ENCODE results near the gene IREB2. TPM values are rescaled to one million over a fixed set of nuclear protein-coding genes. Genes with fewer than 3 reads are reported as not detected.

Gene IREB2
- total RNA-seq, 1 donor from 2014 or later = 69.2 TPM

- no peak overlapping the region for H3K4me2 ChIP-seq (ENCODE audit: low read length)
- Mint-ChIP-seq H3K27me3 (ENCODE audit: low read depth, unreplicated experiment) (no peaks in the 10 kb centered on the region), H3K36me3 (ENCODE audit: low read depth, unreplicated experiment) (no peaks in the 10 kb centered on the region), H3K27ac (ENCODE audit: unreplicated experiment) (no peak overlapping the region), H3K4me3 (ENCODE audit: unreplicated experiment) (no peak overlapping the region), H3K9me3 (ENCODE audit: unreplicated experiment) (no peaks in the 10 kb centered on the region), H3K4me1 (ENCODE audit: low read depth, unreplicated experiment) (peaks cover 29% of the 10 kb centered on the region)
- no peak overlapping the region for H3K9ac ChIP-seq (ENCODE audit: low read length)
- no peaks in the 10 kb centered on the region for H3K27me3 ChIP-seq (ENCODE audit: insufficient read depth, low read length)
- H3K27ac ChIP-seq (ENCODE audit: low read depth, low read length) = no peak overlapping the region
- H3K79me2 ChIP-seq (ENCODE audit: insufficient read depth, low read length) = peaks cover 100% of the 10 kb centered on the region
- FAIRE-seq = no peak
- TF ChIP-seq CTCF (IDR thresholded peaks at IDR 0.05; ENCODE audit: insufficient read depth, low read depth, low read length) = no peak
- no peak for TF ChIP-seq EZH2 (IDR thresholded peaks at IDR 0.05; ENCODE audit: insufficient read depth, low read length)
- H3K4me1 ChIP-seq (ENCODE audit: insufficient read depth, low read length) = peaks cover 4% of the 10 kb centered on the region
- no peaks in the 10 kb centered on the region for H3K36me3 ChIP-seq (ENCODE audit: insufficient read depth, low read length)
- H2AFZ ChIP-seq (ENCODE audit: low read depth, low read length) = no peak overlapping the region
- no peak overlapping the region for H3K4me3 ChIP-seq (ENCODE audit: insufficient read depth, low read depth, low read length)
- H4K20me1 ChIP-seq (ENCODE audit: insufficient read depth, low read length) = peaks cover 99% of the 10 kb centered on the region
- no peak for DNase-seq (ENCODE audit: low read depth)
- H3K9me3 ChIP-seq (ENCODE audit: insufficient read depth, low read depth, low read length) = no peaks in the 10 kb centered on the region
Measured at GRCh38 chr15:78456426-78456825, 18.4 kb downstream of the IREB2 start.

- DNase-seq (ENCODE audit: low read depth) (peak; percentile 60), FAIRE-seq (no peak)
- peaks cover 96% of the 10 kb centered on the region for H4K20me1 ChIP-seq (ENCODE audit: insufficient read depth, low read length)
- no peaks in the 10 kb centered on the region for H3K36me3 Mint-ChIP-seq (ENCODE audit: low read depth, unreplicated experiment)
- TF ChIP-seq EZH2 (IDR thresholded peaks at IDR 0.05; ENCODE audit: insufficient read depth, low read length) = no peak
- TF ChIP-seq CTCF (IDR thresholded peaks at IDR 0.05; ENCODE audit: insufficient read depth, low read depth, low read length) = no peak
- no peak overlapping the region for H2AFZ ChIP-seq (ENCODE audit: low read depth, low read length)
- no peaks in the 10 kb centered on the region for H3K9me3 Mint-ChIP-seq (ENCODE audit: unreplicated experiment)
- H3K4me3 ChIP-seq (ENCODE audit: insufficient read depth, low read depth, low read length) = no peak overlapping the region
- H3K36me3 ChIP-seq (ENCODE audit: insufficient read depth, low read length) = no peaks in the 10 kb centered on the region
- no peak overlapping the region for H3K27ac Mint-ChIP-seq (ENCODE audit: unreplicated experiment)
- no peak overlapping the region for H3K4me3 Mint-ChIP-seq (ENCODE audit: unreplicated experiment)
- peaks cover 4% of the 10 kb centered on the region for H3K4me1 ChIP-seq (ENCODE audit: insufficient read depth, low read length)
- no peak overlapping the region for H3K9ac ChIP-seq (ENCODE audit: low read length)
- no peaks in the 10 kb centered on the region for H3K27me3 ChIP-seq (ENCODE audit: insufficient read depth, low read length)
- no peaks in the 10 kb centered on the region for H3K9me3 ChIP-seq (ENCODE audit: insufficient read depth, low read depth, low read length)
- H3K27ac ChIP-seq (ENCODE audit: low read depth, low read length) = no peak overlapping the region
- H3K4me1 Mint-ChIP-seq (ENCODE audit: low read depth, unreplicated experiment) = peaks cover 32% of the 10 kb centered on the region
- peaks cover 100% of the 10 kb centered on the region for H3K79me2 ChIP-seq (ENCODE audit: insufficient read depth, low read length)
- peak overlapping the region; percentile 21 for H3K4me2 ChIP-seq (ENCODE audit: low read length)
- H3K27me3 Mint-ChIP-seq (ENCODE audit: low read depth, unreplicated experiment) = no peaks in the 10 kb centered on the region
Measured at GRCh38 chr15:78457101-78457500, 19.1 kb downstream of the IREB2 start.

- no peaks in the 10 kb centered on the region for H3K27me3 ChIP-seq (ENCODE audit: insufficient read depth, low read length)
- no peak overlapping the region for H3K9ac ChIP-seq (ENCODE audit: low read length)
- no peaks in the 10 kb centered on the region for H3K36me3 Mint-ChIP-seq (ENCODE audit: low read depth, unreplicated experiment)
- H3K4me1 ChIP-seq (ENCODE audit: insufficient read depth, low read length) = peaks cover 4% of the 10 kb centered on the region
- no peak overlapping the region for H3K27ac ChIP-seq (ENCODE audit: low read depth, low read length)
- TF ChIP-seq EZH2 (IDR thresholded peaks at IDR 0.05; ENCODE audit: insufficient read depth, low read length) (no peak), CTCF (IDR thresholded peaks at IDR 0.05; ENCODE audit: insufficient read depth, low read depth, low read length) (no peak)
- H3K4me3 Mint-ChIP-seq (ENCODE audit: unreplicated experiment) = no peak overlapping the region
- peaks cover 89% of the 10 kb centered on the region for H3K79me2 ChIP-seq (ENCODE audit: insufficient read depth, low read length)
- H2AFZ ChIP-seq (ENCODE audit: low read depth, low read length) = no peak overlapping the region
- no peak overlapping the region for H3K4me3 ChIP-seq (ENCODE audit: insufficient read depth, low read depth, low read length)
- H4K20me1 ChIP-seq (ENCODE audit: insufficient read depth, low read length) = peaks cover 81% of the 10 kb centered on the region
- peaks cover 20% of the 10 kb centered on the region for H3K36me3 ChIP-seq (ENCODE audit: insufficient read depth, low read length)
- H3K4me1 Mint-ChIP-seq (ENCODE audit: low read depth, unreplicated experiment) = peaks cover 23% of the 10 kb centered on the region
- FAIRE-seq (no peak), DNase-seq (ENCODE audit: low read depth) (no peak)
- no peaks in the 10 kb centered on the region for H3K9me3 Mint-ChIP-seq (ENCODE audit: unreplicated experiment)
- H3K9me3 ChIP-seq (ENCODE audit: insufficient read depth, low read depth, low read length) = no peaks in the 10 kb centered on the region
- H3K27me3 Mint-ChIP-seq (ENCODE audit: low read depth, unreplicated experiment) = no peaks in the 10 kb centered on the region
- no peak overlapping the region for H3K4me2 ChIP-seq (ENCODE audit: low read length)
- no peak overlapping the region for H3K27ac Mint-ChIP-seq (ENCODE audit: unreplicated experiment)
Measured at GRCh38 chr15:78460737-78461136, 22.7 kb downstream of the IREB2 start.

Measured in astrocyte (in vitro differentiated cells and primary cell).